Embryonic facial prominence (tissue), 1 donor: ENCODE measurements around the gene PEX5L.

Experiments
- DNase-seq: peaks from one replicate; pipeline ENCODE4 v3.0.0-alpha.2; 2016; ENCODE audit errors: extremely low spot score

The PEX5L gene

DNA sequence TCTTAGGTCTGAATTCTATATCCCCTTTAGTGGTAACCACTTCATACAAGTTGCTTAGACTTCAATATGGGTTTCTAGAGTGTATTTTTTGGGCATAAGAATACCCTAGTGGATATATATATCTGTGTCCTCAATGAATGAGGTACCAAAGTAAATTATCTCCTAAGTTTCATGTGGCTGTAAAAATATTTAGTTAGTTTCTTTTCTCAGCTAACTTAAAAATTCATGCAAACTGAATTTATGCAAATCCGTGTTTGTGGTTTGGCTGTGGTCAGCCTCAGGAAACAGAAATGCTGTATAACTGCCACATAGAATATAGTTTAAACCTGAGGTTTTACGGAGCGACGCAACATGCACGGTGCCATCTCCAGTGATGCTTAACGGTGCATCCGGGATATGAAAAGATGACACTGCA lies 80.3 kb downstream of the PEX5L start:
- no peak for DNase-seq

DNA sequence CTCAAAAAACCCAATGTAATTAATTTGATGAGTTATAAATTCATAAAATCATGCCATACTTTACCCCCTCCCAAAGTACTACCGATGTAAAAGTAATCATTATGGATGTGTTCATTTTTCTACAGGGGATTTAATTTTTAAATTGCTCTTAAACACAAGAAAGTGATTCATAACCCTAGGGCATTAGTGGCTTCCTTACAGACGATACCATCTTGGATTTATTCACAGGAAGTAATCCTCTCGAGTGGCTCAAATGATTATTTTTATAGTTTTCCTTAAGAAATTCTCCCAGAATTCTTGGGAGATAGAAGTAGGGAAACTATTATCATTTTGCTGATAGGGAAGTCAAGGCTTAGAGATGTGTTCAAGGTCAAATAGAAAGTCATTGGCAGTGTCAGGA lies 80.9 kb downstream of the PEX5L start:
- no peak for DNase-seq

DNA sequence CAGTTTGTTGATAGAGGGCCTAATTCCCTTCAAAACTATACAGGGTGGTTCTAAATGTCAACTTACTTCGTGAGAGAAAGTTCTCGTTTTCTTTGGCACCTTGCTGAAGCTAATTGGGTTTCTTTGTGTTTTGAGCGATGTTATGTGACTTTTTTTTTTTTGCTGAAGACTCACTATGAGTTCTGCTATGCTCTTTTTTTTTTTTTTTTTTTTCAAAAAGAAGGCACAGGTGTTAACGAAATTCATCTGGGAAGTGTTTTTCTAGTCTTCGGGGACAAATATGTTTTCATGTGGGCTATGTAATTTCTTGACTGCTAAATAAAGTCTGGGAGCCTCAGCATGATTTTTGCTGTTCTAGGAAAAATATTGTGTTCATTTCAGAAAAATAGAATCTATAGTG lies 81.5 kb downstream of the PEX5L start:
- no peak for DNase-seq

DNA sequence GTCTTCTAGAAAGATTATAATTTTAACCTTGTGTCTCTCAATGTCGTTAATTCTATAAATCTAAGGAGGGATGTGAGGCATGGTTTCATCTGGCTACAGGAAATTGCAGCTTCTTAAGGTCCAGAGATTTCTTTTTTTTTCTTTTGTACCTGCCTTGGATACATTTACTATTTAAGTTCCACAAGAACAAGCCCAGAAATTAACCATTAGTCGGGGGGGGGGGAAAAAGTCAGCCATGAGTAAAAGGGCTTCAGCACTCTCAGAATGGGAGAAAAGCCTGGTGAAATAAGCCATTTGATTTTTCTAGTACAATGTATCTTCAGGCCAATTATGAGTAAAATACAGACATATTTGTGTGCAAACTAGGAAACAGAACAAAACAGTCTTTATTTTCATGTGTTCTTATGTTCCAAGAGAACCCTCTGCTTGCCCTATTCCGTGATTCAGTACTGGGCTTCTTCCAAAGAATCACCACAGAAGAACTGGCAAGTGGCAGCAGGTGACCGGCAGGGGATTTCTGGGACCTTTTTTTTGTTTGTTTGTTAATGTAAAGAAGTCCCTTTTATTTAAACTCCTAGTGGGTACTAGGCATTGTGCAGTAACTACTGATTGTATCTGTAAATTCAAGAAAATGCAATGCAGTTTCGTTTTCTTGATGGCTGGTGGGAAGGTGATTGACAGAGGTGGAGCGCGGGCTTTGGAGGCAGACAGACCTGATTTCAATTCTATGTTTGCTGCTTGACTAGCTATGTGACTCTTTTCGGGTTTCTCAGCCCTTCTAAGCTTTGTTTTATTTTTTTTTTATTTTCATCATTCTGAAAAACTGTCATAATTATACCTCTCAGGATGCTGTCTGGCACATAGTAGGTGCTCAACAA lies 82.5 kb downstream of the PEX5L start:
- no peak for DNase-seq

DNA sequence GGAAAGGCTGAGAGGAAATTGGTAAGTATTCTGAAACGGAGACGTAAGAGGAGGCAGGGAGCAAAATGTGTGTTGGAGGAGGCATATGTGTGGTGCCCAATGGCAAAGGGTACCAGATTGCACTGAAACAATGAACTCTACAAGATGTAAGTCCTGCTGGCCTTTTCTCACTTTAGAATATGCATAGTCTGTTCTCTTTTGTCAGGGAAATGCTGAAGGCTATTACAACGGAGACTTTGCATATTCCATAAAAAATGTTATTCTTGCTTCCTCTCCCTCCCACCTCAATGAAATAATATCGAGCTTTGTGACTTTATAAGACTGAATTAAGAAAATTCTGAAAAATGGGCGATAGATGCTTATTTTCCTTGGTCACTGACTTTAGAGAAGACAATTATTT lies 85.9 kb downstream of the PEX5L start:
- DNase-seq = no peak

DNA sequence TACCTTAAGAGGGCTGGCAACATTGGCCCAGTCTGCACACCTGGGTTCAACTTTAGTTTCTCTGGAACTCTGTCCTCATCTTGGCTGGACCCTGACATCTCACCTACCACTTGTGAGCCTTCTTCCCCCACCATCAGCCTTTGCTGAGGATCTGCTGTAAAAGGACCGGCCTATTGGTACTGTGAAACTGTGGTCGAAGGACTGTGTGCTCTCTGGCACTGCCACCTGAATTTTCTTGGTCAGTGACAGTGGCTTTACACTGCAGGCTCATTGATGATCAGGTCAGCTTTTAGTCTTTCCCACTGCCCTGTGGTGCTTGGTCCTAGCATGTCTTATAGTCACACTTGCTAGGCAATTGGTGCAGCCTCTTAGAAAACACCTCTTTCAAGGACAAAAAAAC lies 86.9 kb downstream of the PEX5L start:
- DNase-seq = no peak

DNA sequence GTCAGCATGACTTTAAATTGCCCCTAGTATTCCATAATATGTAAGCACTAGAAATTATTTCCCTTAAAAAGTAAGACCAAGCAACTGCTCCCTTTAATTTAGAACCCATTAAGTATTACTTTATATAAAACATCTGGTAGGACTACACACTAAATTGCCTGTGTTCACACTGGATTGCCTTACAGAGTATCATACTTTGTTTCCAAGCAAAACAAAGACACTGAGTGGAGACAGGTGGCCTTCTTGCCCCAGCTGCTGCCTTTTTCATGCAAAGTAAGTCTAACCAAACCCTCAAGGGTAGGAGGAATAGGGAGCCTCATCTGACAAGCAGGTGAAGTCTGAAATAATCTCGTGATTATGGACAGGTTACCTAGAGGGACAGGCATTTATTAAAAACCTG lies 87.3 kb downstream of the PEX5L start:
- DNase-seq = no peak

DNA sequence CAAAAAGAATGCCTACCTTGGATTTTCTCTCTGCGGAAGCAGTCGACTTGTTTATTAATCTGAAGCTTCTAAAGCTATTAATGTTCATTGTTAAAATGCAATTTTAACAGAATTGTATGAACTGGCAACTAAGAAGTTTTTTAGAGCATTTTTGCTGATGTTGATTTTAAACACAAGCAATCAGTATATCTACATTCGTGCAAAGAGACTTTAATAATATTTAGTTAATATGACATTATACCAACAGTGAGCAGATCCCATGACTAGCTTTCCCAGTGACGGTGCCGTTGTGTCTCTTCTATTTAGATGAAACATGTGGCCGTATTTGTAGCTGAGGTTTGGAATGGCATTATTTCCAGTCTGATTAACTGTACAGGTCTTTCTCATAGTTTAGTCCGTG lies 88.0 kb downstream of the PEX5L start:
- DNase-seq = no peak

DNA sequence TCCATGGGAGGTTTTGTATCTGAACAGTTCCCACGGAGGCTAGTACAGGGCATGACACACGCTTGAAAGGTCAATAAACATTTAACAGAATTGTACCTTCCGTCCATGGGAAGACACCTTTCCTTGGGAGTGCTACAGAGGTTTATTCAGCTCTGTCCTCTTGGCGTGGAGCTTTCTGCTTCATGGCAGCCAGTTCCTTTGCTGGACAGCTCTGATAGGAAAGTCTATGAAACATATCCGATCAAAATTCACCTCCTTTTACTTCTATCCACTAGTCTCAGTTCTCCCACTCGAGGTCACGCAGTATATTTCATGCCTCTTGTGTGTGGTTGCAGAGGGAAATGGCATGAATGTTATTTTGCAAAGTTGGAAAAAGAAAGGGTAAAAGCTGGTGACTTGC lies 91.2 kb downstream of the PEX5L start:
- DNase-seq = no peak

DNA sequence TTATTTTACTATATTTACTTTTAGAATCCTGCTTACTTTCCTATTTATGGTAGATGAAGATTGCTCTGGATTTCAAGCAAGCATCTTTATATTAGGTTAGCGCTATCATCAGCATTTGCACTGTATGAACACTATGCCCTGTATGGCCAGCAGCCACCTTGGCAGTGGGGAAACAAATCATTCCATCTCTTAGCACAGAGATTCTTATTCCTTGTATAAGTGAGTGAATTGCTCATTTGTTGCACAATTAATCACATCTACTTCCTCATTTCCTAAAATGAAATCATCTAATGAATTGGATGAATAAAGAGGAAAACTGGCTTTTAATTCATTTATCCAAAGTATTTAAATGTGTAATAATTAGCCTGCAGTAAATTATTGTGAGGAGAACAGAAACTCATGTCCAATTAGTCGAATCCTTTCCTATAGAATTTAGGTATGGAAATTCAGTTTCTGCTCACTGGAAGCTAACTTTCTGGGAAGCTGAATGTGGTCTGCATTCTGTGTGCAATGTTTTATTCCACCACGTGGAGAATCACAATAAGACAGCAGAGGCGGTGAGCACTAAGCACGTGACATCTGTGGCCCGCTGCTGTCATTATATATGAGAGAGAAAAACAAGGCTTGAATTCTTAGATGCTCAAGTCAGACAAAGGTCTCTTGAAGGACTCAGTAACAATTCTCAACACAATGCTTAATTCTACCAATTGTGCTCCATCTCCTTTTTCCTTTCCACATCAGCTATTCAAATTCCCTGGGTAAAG lies 93.4 kb downstream of the PEX5L start:
- no peak for DNase-seq

DNA sequence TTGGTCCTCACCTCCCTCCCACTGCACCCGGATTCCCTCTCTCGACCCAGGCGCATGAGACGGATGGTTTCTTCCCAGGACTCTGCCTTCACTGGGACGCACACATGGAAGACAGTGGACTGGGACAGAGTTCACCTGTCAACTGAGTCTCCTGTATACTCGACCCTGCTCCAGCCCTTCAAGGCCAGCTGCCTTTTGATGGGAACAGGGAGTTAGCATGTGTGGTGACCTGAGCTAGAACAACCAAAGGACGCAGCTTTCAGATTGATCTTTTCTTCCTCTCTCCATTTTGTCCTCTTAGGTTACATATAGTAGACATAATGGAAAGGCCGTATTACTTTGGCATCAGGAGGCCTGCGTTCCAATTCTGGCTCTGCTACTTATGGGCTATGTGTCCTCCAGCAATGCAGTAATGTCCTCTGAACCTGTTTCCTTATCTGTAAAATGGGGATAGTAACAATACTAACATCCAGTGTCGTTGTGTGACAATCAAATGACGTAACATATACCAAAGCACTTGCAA lies 94.1 kb downstream of the PEX5L start:
- no peak for DNase-seq

DNA sequence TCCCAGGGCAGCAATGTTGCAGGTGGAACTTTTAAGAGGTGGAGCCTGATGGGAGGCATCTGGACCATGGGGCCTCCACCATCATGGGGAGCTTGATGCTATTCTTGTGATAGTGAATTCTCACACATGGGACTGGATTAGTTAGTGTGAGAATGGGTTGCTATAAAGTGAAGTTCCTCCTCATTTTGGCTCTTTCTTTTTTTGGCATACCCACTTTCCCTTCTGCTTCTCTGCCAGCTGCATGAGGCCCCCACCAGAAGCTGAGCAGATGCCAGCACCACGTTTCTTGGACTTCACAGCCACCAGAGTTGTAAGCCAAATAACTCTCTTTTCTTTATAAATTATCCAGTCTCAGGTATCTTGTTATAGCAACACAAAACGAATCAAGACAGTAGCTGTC lies 101.0 kb downstream of the PEX5L start:
- no peak for DNase-seq

DNA sequence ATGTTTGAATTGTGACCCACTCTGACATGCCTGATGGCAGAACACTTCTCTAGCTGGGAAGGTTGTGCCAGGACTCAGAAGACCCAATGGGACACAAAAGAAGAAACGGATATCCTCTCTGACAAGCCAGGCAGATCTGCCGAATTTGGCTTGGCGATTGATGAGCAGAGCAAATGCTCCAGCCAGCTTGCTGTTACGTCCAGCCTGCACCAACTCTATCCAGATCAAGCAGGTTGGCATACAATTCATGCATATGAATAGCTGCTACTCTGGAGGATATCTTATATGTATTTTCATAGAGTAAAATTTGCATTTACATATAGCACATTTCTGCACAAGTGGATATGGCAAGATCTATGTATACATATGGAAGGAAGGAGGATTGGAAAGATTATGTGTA lies 102.8 kb downstream of the PEX5L start:
- no peak for DNase-seq

DNA sequence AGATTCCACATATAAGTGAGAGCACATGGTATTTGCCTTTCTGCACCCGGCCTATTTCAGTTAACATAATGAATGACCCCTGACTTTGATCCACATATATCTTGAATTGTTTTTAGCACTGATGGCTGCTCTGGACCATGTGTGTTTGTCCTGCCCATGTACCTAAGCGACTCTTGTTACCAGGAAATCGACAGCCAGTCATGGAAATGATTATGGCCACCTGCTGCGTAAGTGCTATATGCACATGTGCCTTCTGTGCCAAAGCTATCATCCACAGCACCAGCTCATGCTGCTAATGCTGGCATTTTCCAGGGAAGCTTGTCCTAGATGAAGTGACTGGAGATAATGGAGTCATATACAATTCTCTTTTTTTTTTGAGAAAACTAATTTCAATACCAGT lies 103.7 kb downstream of the PEX5L start:
- no peak for DNase-seq

DNA sequence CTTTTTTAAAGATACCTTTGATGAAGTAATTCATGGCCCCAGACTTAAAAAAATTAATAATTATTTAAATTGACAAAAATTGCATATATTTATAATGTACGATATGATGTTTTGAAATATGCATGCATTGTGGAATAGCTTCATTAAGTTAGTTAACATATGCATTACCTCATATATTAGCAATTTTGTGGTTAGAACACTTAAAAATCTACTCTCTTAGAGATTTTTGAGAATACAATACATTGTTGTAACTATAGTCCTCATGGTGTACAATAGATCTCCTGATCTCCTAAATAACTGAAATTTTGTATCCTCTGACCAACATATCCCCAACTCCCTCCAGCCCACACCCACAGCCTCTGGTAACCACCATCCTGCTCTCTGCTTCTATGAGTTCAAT lies 104.1 kb downstream of the PEX5L start:
- DNase-seq = no peak

DNA sequence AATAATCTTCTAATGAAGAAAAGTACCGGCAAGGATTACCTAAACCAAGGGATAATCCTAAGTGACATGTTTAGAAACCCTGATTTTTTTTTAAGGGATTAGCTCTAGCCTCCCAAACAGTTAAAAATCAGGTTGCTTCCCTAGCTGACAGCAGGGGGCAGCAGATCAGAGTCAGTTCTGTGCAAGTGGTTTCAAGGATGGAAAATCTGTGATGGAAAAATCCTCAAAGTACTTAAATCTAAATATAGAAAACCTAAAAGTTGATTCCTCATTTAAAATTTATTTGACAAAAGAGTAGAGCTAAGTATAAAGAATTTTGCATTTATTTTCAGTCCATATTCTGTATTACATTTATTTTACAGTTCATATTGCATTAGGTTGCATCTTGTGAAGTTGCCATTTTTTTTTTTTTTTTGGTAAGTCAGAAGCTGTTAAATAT lies 107.6 kb downstream of the PEX5L start:
- DNase-seq = no peak

DNA sequence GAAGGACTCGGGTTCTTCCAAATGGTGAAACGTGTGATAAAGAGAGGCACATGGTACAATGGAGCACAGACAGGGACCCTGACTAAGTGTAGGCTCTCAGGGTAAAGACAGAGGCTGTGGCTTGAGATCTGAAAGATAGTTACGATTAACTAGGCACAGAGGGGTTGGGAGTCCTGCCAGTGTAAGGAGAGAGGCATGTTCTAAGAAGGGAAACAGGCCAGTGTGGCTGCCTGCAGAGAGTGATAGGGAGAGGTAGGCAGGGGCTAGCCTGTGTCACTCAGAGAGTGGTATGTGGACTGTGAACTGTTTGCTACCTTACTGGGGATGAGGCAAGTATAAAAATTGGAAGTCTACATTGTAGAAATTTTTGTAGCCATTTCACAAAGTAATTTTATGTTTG lies 109.5 kb downstream of the PEX5L start:
- DNase-seq = no peak

DNA sequence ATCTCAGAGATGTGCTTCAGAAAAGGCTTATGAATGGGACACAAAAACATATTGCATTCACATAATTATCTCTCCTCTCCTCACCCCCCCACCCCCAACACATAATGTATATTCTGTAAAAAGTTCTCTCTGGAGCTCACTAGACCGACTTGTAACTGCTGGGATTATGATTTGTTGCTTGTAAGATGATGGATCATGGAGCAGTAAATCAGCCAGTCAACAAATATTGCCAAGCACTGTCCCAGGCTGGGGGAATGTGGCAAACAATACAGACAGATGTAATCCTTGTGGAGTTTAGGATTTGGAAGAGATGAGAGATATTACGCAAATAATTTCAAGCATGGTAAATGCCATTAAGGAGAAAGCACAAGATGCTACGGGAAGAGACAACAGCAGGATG lies 114.8 kb downstream of the PEX5L start:
- no peak for DNase-seq

DNA sequence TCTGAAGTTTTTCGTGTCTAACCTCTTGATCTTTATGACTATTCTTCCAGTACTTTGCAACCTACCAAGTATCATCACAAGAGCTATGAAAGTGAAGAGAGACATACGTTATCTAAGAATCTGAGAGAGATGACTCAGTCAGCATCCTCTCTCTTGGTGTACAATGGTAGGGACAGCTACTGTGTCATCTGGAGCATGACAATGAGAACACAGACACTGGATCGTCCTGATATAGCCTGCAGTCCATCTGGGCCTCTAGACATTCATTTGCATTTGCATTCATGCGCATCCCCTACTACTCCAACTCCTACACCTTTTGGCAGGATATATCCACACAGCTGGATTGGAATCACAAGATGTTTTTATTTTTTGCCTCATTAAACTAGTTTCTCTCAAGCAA lies 115.2 kb downstream of the PEX5L start:
- DNase-seq = no peak

DNA sequence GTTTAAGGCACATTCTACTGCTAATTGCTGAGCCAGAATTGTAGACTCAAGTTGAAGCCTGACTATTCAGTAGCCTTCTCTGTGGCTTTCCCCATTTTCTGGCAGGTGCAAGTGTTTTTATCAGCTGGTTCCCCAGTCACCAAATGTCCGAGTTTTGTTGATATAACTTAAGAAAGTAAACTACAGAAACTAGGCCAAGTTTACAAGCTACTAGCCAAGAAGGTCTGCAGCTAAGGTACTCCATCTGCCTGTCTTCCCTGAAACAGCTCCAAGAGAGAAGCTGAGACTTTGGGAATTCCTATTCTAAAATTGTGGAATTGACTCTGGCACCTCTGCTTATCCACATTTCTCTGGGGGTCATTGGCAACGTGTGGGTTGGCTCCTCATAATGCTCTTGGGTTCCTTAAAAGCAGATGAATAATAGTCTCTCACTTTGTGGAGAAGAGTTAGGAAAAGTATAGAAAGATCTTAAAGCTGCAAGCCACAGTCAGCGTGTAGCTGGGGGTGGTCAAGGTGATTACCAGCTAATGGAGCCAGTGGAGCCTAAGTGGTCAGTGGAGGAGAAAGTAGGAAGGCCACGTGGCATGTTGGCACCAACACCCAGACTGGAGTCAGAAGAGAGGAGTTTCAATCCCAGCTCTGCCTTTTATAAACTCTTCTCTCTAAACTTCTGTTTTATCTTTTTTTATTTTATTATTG lies 128.8 kb downstream of the PEX5L start:
- DNase-seq = no peak

DNA sequence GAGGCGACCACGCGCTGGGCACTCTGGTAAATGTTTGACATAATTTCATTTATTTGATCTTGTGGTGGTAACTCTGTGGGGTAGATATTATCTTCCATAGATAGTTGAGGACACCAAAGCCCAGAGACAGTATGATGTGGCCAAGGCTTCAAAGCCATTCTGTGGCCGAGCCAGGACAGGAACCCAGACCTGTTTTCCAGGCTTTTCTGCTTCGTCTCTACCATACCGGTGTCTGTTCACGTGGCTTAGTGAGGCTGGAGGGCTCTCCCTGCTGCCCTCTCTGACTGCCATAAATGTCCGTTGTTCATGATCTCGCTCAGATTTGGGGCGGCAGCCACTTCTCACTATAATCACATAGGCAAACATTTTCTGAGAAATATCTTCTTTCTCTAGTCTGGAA lies 134.7 kb downstream of the PEX5L start:
- no peak for DNase-seq

DNA sequence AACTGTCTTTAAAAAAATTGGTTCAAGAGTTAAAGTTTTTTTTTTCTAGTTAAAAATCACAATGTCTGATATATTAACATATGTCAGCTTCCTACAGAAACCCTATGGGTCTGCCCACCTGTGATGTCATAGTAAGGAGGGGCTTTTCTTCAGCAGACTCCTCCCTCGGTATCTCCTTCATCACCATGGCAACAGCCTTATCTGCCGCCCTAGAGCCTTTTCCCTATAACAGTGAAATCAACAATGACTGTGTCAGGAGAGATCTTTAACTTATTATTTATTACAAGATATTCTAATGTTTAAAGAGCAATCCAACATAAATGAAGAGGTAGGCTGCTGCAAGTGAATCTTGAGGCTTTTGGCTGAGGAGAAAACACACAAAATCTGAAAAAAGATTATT lies 138.7 kb downstream of the PEX5L start:
- no peak for DNase-seq
